Lower lobe of right lung (tissue), 2 donors: ENCODE results near the gene PRDM1. TPM values are rescaled to one million over a fixed set of nuclear protein-coding genes. Genes with fewer than 3 reads are reported as not detected.

Source experiments
- ATAC-seq, 2 donors: fragments of 200-7000 bp; cut with Tn5 transposase; one replicate each; pipeline ENCODE4 v1.9.1; 2020 to 2022; ENCODE audit warnings: mild to moderate bottlenecking in 2 of 2, moderate library complexity in 2 of 2
- DNase-seq: peaks from one replicate; pipeline ENCODE4 v3.0.0-alpha.2; 2020
- H3K27ac ChIP-seq: fragments of 200-600 bp; one replicate; pipeline ENCODE4 v1.8.0; 2022
- H3K27me3 ChIP-seq: fragments of 200-600 bp; one replicate; pipeline ENCODE4 v1.8.0; 2022; ENCODE audit warnings: low read depth
- H3K36me3 ChIP-seq: fragments of 200-600 bp; one replicate; pipeline ENCODE4 v1.8.0; 2022; ENCODE audit warnings: mild to moderate bottlenecking
- H3K4me1 ChIP-seq: fragments of 200-600 bp; one replicate; pipeline ENCODE4 v1.8.0; 2022
- H3K4me3 ChIP-seq: fragments of 200-600 bp; one replicate; pipeline ENCODE4 v1.8.0; 2022; ENCODE audit warnings: mild to moderate bottlenecking
- H3K9me3 ChIP-seq: fragments of 200-600 bp; one replicate; pipeline ENCODE4 v1.8.0; 2022
- CTCF ChIP-seq: fragments of 200-600 bp; IDR thresholded peaks from one replicate; pipeline ENCODE4 v1.8.0; 2022; ENCODE audit warnings: antibody characterized with exemption, mild to moderate bottlenecking
- intact Hi-C: fragments of 100-400 bp; cut with DNase I; formaldehyde crosslinking; loops from one replicate; pipeline ENCODE4 v1.11.0; 2022
- total RNA-seq: library from RNA; stranded (reverse); fragmentation: NEBNext Ultra II Directional; extraction: Animal tissue kit (Norgen Biotek cat#: 25700); gene quantifications from one replicate; pipeline ENCODE4 v1.2.1, GENCODE V29; 2021
- donor health status: DM: no; HTN: yes; CAD: no; lungs with severe emphysema.

Gene PRDM1
- total RNA-seq, 1 donor from 2014 or later = 13.9 TPM

GRCh38 chr6:106117579-106117978 lies 31.4 kb downstream of the PRDM1 start:
- DNase-seq = no peak
- intact Hi-C loops = no loop called here
- Histone ChIP-seq H3K9me3 (no peaks in the 10 kb centered on the region), H3K4me1 (no peaks in the 10 kb centered on the region), H3K27ac (no peak overlapping the region), H3K36me3 (no peaks in the 10 kb centered on the region), H3K27me3 (no peaks in the 10 kb centered on the region), H3K4me3 (no peak overlapping the region)
- TF ChIP-seq CTCF = no peak
- peak in 1 of 2 donors; percentile 11 for ATAC-seq

GRCh38 chr6:106118835-106119431 lies 32.8 kb downstream of the PRDM1 start:
- intact Hi-C loops = no loop called here
- Histone ChIP-seq H3K27me3 (no peaks in the 10 kb centered on the region), H3K4me1 (no peaks in the 10 kb centered on the region), H3K4me3 (no peak overlapping the region), H3K9me3 (no peaks in the 10 kb centered on the region), H3K36me3 (no peaks in the 10 kb centered on the region), H3K27ac (peak overlapping the region; percentile 38)
- no peak for ATAC-seq
- DNase-seq = no peak
- no peak for TF ChIP-seq CTCF

GRCh38 chr6:106119546-106119945 lies 33.4 kb downstream of the PRDM1 start:
- no peaks in the 10 kb centered on the region for H3K4me1 ChIP-seq
- intact Hi-C loops = no loop called here
- H3K4me3 ChIP-seq = no peak overlapping the region
- H3K9me3 ChIP-seq = no peaks in the 10 kb centered on the region
- no peak for TF ChIP-seq CTCF
- H3K27me3 ChIP-seq = no peaks in the 10 kb centered on the region
- no peaks in the 10 kb centered on the region for H3K36me3 ChIP-seq
- H3K27ac ChIP-seq = peak overlapping the region; percentile 38
- DNase-seq (peak; percentile 75), ATAC-seq (peak; percentile 90 to 93)

GRCh38 chr6:106120006-106120405 lies 33.9 kb downstream of the PRDM1 start:
- Histone ChIP-seq H3K4me1 (no peaks in the 10 kb centered on the region), H3K27ac (no peak overlapping the region), H3K36me3 (no peaks in the 10 kb centered on the region), H3K27me3 (no peaks in the 10 kb centered on the region), H3K4me3 (no peak overlapping the region), H3K9me3 (no peaks in the 10 kb centered on the region)
- TF ChIP-seq CTCF = no peak
- no peak for DNase-seq
- intact Hi-C loops = no loop called here
- no peak for ATAC-seq

GRCh38 chr6:106120406-106120805 lies 34.3 kb downstream of the PRDM1 start:
- Histone ChIP-seq H3K27ac (no peak overlapping the region), H3K4me1 (no peaks in the 10 kb centered on the region), H3K9me3 (no peaks in the 10 kb centered on the region), H3K27me3 (no peaks in the 10 kb centered on the region), H3K36me3 (no peaks in the 10 kb centered on the region), H3K4me3 (no peak overlapping the region)
- DNase-seq (no peak), ATAC-seq (no peak)
- TF ChIP-seq CTCF = no peak
- intact Hi-C loops = no loop called here
